GM12878 (cell line): ENCODE data around the gene BCR. TPM values are rescaled to one million over a fixed set of nuclear protein-coding genes. Genes with fewer than 3 reads are reported as not detected.

ENCODE experiments used
- ATAC-seq: fragments of 200-7000 bp; cut with Tn5 transposase; 3 replicates; pipeline ENCODE4 v1.9.1; 2020; ENCODE audit warnings: mild to moderate bottlenecking, moderate library complexity
- BruUV-seq: library from RNA; stranded (reverse); fragments of 400-500 nt; replicated peaks from 2 replicates; lab custom pipeline; 2021; lab: Mats Ljungman, UMichigan
- CTCF ChIA-PET: fragments of 300-600 bp; sonication (Branson Sonifier 250); formaldehyde crosslinking; extraction: SDS; loops from one replicate; lab custom pipeline; 2021; ENCODE audit warnings: inconsistent platforms; lab: Yijun Ruan, JAX
- POLR2A ChIA-PET: fragments of 350-600 bp; formaldehyde crosslinking; extraction: SDS; loops from one replicate; lab custom pipeline; 2021; ENCODE audit warnings: inconsistent platforms; lab: Charles Lee
- RAD21 ChIA-PET: fragments of 300-600 bp; sonication (Branson Sonifier 250); formaldehyde crosslinking; loops from one replicate; lab custom pipeline; 2023; ENCODE audit warnings: antibody characterized with exemption; ENCODE audit not compliant: unreplicated experiment; lab: Charles Lee
- SMC1A ChIA-PET: fragments of 300-600 bp; sonication (Branson Sonifier 250); formaldehyde crosslinking; loops from one replicate; lab custom pipeline; 2023; ENCODE audit not compliant: unreplicated experiment, uncharacterized antibody; lab: Charles Lee
- DNase-seq: peaks from one replicate; pipeline ENCODE4 v3.0.0-alpha.2; 2011; ENCODE audit warnings: low read depth, low spot score
- FAIRE-seq: peaks from 3 replicates; lab custom pipeline; 2011; peaks lifted over from hg19 to GRCh38; lab: Jason Lieb, UNC
- H2AFZ ChIP-seq: 2 replicates; pipeline ENCODE4 v1.6.0; 2011; ENCODE audit warnings: low read depth, low read length, control low read depth; ENCODE audit not compliant: control insufficient read depth
- H3K27ac ChIP-seq: 2 replicates; pipeline ENCODE4 v1.5.1; 2011; ENCODE audit warnings: control low read depth; ENCODE audit not compliant: control insufficient read depth, insufficient read depth
- H3K27me3 ChIP-seq, 2 experiments: replicated peaks in 1 of 2; 2 replicates each; pipeline versions ENCODE4 v1.6.0 to v1.6.1; 2011; ENCODE audit warnings: low read length in 1 of 2; ENCODE audit not compliant: control insufficient read depth in 2 of 2, insufficient read depth in 2 of 2
- H3K36me3 ChIP-seq, 2 experiments: 2 replicates each; pipeline ENCODE4 v1.5.1; 2011; ENCODE audit warnings: low read length in 1 of 2; ENCODE audit not compliant: control insufficient read depth in 2 of 2, insufficient read depth in 2 of 2
- H3K4me1 ChIP-seq: 2 replicates; pipeline ENCODE4 v1.6.1; 2011; ENCODE audit warnings: mild to moderate bottlenecking, low read length, moderate library complexity, mixed read lengths; ENCODE audit not compliant: control insufficient read depth, insufficient read depth
- H3K4me2 ChIP-seq: 2 replicates; pipeline ENCODE4 v1.6.0; 2011; ENCODE audit warnings: control low read depth; ENCODE audit not compliant: control insufficient read depth, insufficient read depth
- H3K4me3 ChIP-seq: fragments of 200-600 bp; sonication (generic); 2 replicates; pipeline ENCODE4 v1.5.1; 2016
- H3K79me2 ChIP-seq: 2 replicates; pipeline ENCODE4 v1.6.0; 2011; ENCODE audit warnings: low read length; ENCODE audit not compliant: control insufficient read depth, insufficient read depth
- H3K9ac ChIP-seq: 2 replicates; pipeline ENCODE4 v1.8.0; 2011; ENCODE audit warnings: low read length, control low read depth, mixed read lengths; ENCODE audit not compliant: control insufficient read depth, insufficient read depth
- H3K9me3 ChIP-seq: replicated peaks from 3 replicates; pipeline ENCODE4 v1.5.1; 2011; ENCODE audit warnings: mild to moderate bottlenecking, low read length; ENCODE audit not compliant: control insufficient read depth, insufficient read depth
- H4K20me1 ChIP-seq: 2 replicates; pipeline ENCODE4 v1.6.0; 2011; ENCODE audit not compliant: control insufficient read depth, insufficient read depth
- ATF2 ChIP-seq: IDR thresholded peaks from 2 replicates; pipeline ENCODE4 v1.6.1; 2012; ENCODE audit warnings: low read length, inconsistent platforms
- EP300 ChIP-seq, 2 experiments: fragments of 150-350 bp in 1 of 2; IDR thresholded peaks; 2 replicates each; pipeline ENCODE4 v1.6.1; 2011 to 2012; ENCODE audit warnings: low read depth in 2 of 2, low read length in 2 of 2, borderline replicate concordance in 1 of 2, improper control_type of control experiment in 1 of 2, inconsistent platforms in 1 of 2; ENCODE audit not compliant: control insufficient read depth in 1 of 2
- GATAD2B ChIP-seq: fragments of 450-650 bp; conservative IDR thresholded peaks from 2 replicates; pipeline ENCODE4 v1.6.1; 2017; ENCODE audit warnings: low read depth, mild to moderate bottlenecking, moderate library complexity
- IKZF1 ChIP-seq: fragments of 450-650 bp; conservative IDR thresholded peaks from 2 replicates; pipeline ENCODE4 v1.6.1; 2017; ENCODE audit warnings: antibody characterized with exemption, mild to moderate bottlenecking
- MEF2A ChIP-seq: IDR thresholded peaks from 2 replicates; pipeline ENCODE4 v1.6.1; 2011; ENCODE audit warnings: low read depth, mild to moderate bottlenecking, low read length, moderate library complexity; ENCODE audit not compliant: insufficient read depth
- NFXL1 ChIP-seq: fragments of 450-650 bp; IDR thresholded peaks from 2 replicates; pipeline ENCODE4 v1.6.1; 2017; ENCODE audit warnings: antibody characterized with exemption, mild to moderate bottlenecking, borderline replicate concordance
- NR2F1 ChIP-seq: fragments of 450-650 bp; conservative IDR thresholded peaks from 2 replicates; pipeline ENCODE4 v1.6.1; 2017; ENCODE audit warnings: mild to moderate bottlenecking
- NRF1 ChIP-seq: conservative IDR thresholded peaks from 2 replicates; pipeline ENCODE4 v1.6.1; 2011; ENCODE audit warnings: mild to moderate bottlenecking, low read depth, low read length, improper control_type of control experiment
- PAX8 ChIP-seq: fragments of 450-650 bp; IDR thresholded peaks from 2 replicates; pipeline ENCODE4 v1.6.1; 2017; ENCODE audit warnings: mild to moderate bottlenecking, moderate library complexity
- POLR2AphosphoS5 ChIP-seq: IDR thresholded peaks from 2 replicates; pipeline ENCODE4 v1.6.1; 2011; ENCODE audit warnings: mild to moderate bottlenecking, low read length, inconsistent platforms
- SREBF1 ChIP-seq: IDR thresholded peaks from 2 replicates; pipeline ENCODE4 v1.6.1; 2012; ENCODE audit warnings: mild to moderate bottlenecking, low read length
- STAT3 ChIP-seq: IDR thresholded peaks from 2 replicates; pipeline ENCODE4 v1.6.1; 2011; ENCODE audit warnings: low read depth, low read length, improper control_type of control experiment
- ZBTB11 ChIP-seq: fragments of 450-650 bp; formaldehyde crosslinking; IDR thresholded peaks from 2 replicates; pipeline ENCODE4 v1.5.0; 2022; ENCODE audit warnings: mild to moderate bottlenecking, missing genetic modification characterization
- WGBS: methylation state at CpG from one replicate; pipeline ENCODE4 v1.1.6; 2016; ENCODE audit warnings: low lambda C conversion rate; ENCODE audit not compliant: insufficient replicate concordance, insufficient coverage; ENCODE audit errors: missing lambda C conversion rate; 5-methylcytosine and 5-hydroxymethylcytosine counted together
- in situ Hi-C: fragments of 300-500 bp; cut with MboI; formaldehyde crosslinking; loops from 9 replicates; pipeline ENCODE4 v1.14.3; 2018; ENCODE audit warnings: mixed read lengths
- intact Hi-C: fragments of 100-400 bp; cut with micrococcal nuclease; formaldehyde crosslinking; loops from one replicate; pipeline ENCODE4 v1.14.2; 2022; ENCODE audit not compliant: unreplicated experiment
- polyA plus RNA-seq, 11 experiments: library from polyadenylated mRNA; depleted of rRNA in 4 of 11; unstranded in 6 of 11; stranded (reverse) in 5 of 11; fragments of >200 nt; fragmentation: Nextera tagmentation in 4 of 11; fragmentation: Illumina TruSeq in 1 of 11; extraction: Ambion mirVana in 4 of 11; extraction: Trizol in 1 of 11; gene quantifications; 1 replicate in 1 of 11; 2 replicates in 10 of 11; pipeline versions ENCODE4 v1.2.1 to v1.2.3, GENCODE V29; 2011 to 2016; ENCODE audit warnings: inconsistent platforms in 2 of 11, missing spikeins in 2 of 11, low read depth in 1 of 11
- total RNA-seq, 4 experiments: library from RNA; depleted of rRNA in 3 of 4; stranded (reverse); fragments of >200 nt in 3 of 4; fragmentation: Illumina TruSeq in 1 of 4; extraction: Trizol in 1 of 4; gene quantifications; 2 replicates each; pipeline versions ENCODE4 v1.2.1 to v1.2.3, GENCODE V29; 2013 to 2021

Gene BCR
- total and polyA plus RNA-seq, 10 of the 15 experiments (the other 5 are each of a cell fraction or from before 2014, with no cell fraction given): 1.7 to 64.7 (median 18.4) TPM

DNA sequence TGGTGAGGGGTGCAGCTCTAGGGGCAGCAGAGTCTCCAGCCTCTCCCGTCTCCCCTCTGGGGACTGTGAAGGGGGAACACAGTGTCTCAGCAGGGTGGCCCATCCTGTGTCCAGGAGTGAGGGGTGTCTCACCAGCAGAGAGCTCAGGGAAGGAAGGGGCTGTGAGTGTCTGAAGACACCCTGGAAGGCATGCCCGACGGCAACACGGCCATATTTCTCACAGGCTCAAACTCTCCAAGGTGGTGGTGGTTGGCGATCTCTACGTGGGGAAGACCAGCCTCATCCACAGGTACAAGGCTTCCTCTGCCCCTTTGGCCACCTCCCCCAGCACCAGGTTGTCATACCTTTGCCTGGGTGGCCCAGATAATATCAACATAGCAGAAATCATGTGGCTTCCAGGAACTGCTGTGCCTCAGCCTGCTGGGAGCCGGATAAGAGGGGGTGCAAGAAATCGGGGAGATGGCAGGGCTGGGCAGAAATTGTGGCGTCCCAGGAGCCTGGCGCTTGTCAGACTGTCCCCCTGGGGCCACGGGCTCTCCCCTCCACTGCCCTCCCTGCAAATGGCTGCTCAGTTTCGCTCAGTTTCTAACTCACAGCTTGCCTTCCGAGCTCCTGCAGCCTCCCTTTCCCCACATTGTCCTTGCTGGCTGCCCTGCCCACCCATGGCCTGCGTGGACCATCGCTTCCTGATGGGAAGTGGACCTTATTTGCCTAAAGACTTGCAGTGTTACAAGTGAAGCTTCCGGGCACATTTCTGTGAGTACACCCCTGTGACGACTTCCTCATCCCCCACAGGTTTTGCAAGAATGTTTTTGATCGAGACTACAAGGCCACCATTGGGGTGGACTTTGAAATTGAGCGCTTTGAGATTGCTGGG, 27.8 kb upstream of the BCR start (continued):
- TF ChIP-seq NR2F1: no peak
- TF ChIP-seq IKZF1: no peak; the same call in 1 of the 2 replicates
- TF ChIP-seq SREBF1: no peak
- no peak for TF ChIP-seq EP300 (IDR thresholded peaks at IDR 0.05; ENCODE audit: borderline replicate concordance in 1 of 2, control insufficient read depth in 1 of 2, low read depth in 2 of 2, low read length in 2 of 2)
- 0 out of 2 replicates have a peak, but pooled peaks have one; percentile 44 for TF ChIP-seq POLR2AphosphoS5
- TF ChIP-seq STAT3: no peak
- no peak for TF ChIP-seq NRF1

DNA sequence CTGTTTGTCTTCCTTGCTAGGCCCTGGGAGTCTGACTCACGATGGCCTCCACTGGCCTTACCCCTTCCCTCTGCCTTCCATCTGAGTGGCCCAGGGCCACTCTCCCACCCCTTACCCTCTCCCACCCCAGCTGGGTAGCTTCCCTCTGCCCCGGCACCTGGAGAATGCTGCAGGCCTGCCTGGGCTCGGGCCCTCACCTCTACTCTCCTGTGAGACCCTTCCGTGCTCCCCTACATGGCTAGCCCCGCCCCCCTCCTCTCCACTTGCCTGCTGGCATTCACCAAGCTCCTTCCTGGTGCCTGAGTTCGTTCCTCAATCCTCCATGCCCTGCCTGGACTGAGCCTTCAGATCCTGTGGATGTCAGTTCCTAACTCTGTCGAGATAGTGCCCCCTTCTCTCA, 26.3 kb upstream of the BCR start:
- TF ChIP-seq NRF1: no peak
- TF ChIP-seq NFXL1: no peak
- no peak for TF ChIP-seq ATF2
- no peak for TF ChIP-seq PAX8
- TF ChIP-seq ZBTB11 (CRISPR knock-in tag): no peak
- TF ChIP-seq GATAD2B: no peak
- no peak for TF ChIP-seq MEF2A
- TF ChIP-seq, all 136 proteins: peak for 0
- no peak for ATAC-seq
- Histone ChIP-seq H3K79me2 (no peaks in the 10 kb centered on the region), H3K27ac (no peak overlapping the region), H2AFZ (no peak overlapping the region), H3K4me3 (no peak overlapping the region), H3K36me3 (no peaks in the 10 kb centered on the region), H3K9ac (no peak overlapping the region), H3K4me2 (no peak overlapping the region), H4K20me1 (no peaks in the 10 kb centered on the region), H3K9me3 (no peaks in the 10 kb centered on the region), H3K27me3 (no peaks in the 10 kb centered on the region), H3K4me1 (peaks cover 12% of the 10 kb centered on the region)
- POLR2A ChIA-PET: no interaction called here
- DNase-seq: no peak
- CTCF ChIA-PET: interaction anchor here (1.0 to 1.9 kb wide), 3 partner anchors 9 to 128 kb away, joined by 4 to 5 read pairs (median 4); no protein-coding TSS in a partner anchor
- no TSS peak for BruUV-seq
- in situ Hi-C loops: no loop called here
- 92% methylated on average over 7 of the region's 7 CpGs for WGBS
- RAD21 ChIA-PET: interaction anchor here (0.6 to 1.1 kb wide), 2 partner anchors 10 to 137 kb away, joined by 3 to 4 read pairs; no protein-coding TSS in a partner anchor
- FAIRE-seq: no peak
- intact Hi-C loops: no loop called here
- SMC1A ChIA-PET: no interaction called here
